NOMO-1 (cell line): ENCODE data around the gene BHLHE40.
"Not testable (repeated sequence)": the region's sequence is repeated elsewhere in the genome, so short reads cannot be mapped to it uniquely, and the experiment has no call there.

Source experiments
- DNase-seq, 2 experiments: peaks; one replicate each; lab custom pipeline; 2025; ENCODE audit not compliant: unreplicated experiment in 2 of 2; lab: John Stamatoyannopoulos, UW

BHLHE40 gene

GRCh38 chr3:4959180-4959579, 20.1 kb upstream of the BHLHE40 start:
- DNase-seq = no peak

- DNase-seq = not testable (repeated sequence)
Observed at GRCh38 chr3:4961865-4962264, 17.4 kb upstream of the BHLHE40 start.

- DNase-seq = no peak
Observed at GRCh38 chr3:4963669-4964570, 15.3 kb upstream of the BHLHE40 start.

GRCh38 chr3:4966006-4966405, 13.2 kb upstream of the BHLHE40 start:
- not testable (repeated sequence) for DNase-seq

GRCh38 chr3:4967683-4968082, 11.6 kb upstream of the BHLHE40 start:
- not testable (repeated sequence) for DNase-seq

- DNase-seq = not testable (repeated sequence)
Observed at GRCh38 chr3:4971437-4971836, 7.8 kb upstream of the BHLHE40 start.

- DNase-seq = no peak
Observed at GRCh38 chr3:4971838-4972237, 7.4 kb upstream of the BHLHE40 start.

- DNase-seq = no peak
Observed at GRCh38 chr3:4972652-4973643, 6.3 kb upstream of the BHLHE40 start.

GRCh38 chr3:4974154-4974553, 5.1 kb upstream of the BHLHE40 start:
- no peak for DNase-seq

GRCh38 chr3:4976109-4976508, 3.1 kb upstream of the BHLHE40 start:
- DNase-seq = peak; percentile 77 to 82

- DNase-seq = peak; percentile 68 to 92
Observed at GRCh38 chr3:4977001-4977852, 2.0 kb upstream of the BHLHE40 start.

- DNase-seq = no peak
Observed at GRCh38 chr3:4977853-4978203, 1.4 kb upstream of the BHLHE40 start.

- peak; percentile 85 to 90 for DNase-seq
Observed at GRCh38 chr3:4978204-4978965, 852 bp upstream of the BHLHE40 start.

GRCh38 chr3:4978966-4979427, 240 bp upstream of the BHLHE40 start:
- DNase-seq = peak; percentile 87 to 93

- DNase-seq = peak; percentile 81 to 82
Observed at GRCh38 chr3:4980229-4981203, 1.3 kb downstream of the BHLHE40 start.

GRCh38 chr3:4981294-4981664, 2.0 kb downstream of the BHLHE40 start:
- peak; percentile 16 to 47 for DNase-seq

GRCh38 chr3:4981665-4982494, 2.6 kb downstream of the BHLHE40 start:
- peak in 1 of 2 experiments; percentile 83 for DNase-seq
